ENCODE results near the gene TNFRSF19. TPM values are rescaled to one million over a fixed set of nuclear protein-coding genes. Genes with fewer than 3 reads are reported as not detected.

Gene TNFRSF19
- total and polyA plus RNA-seq, 2 of the 13 experiments (the other 11 are each of a cell fraction or from before 2014, with no cell fraction given): 75.3 to 77.7 TPM

DNA sequence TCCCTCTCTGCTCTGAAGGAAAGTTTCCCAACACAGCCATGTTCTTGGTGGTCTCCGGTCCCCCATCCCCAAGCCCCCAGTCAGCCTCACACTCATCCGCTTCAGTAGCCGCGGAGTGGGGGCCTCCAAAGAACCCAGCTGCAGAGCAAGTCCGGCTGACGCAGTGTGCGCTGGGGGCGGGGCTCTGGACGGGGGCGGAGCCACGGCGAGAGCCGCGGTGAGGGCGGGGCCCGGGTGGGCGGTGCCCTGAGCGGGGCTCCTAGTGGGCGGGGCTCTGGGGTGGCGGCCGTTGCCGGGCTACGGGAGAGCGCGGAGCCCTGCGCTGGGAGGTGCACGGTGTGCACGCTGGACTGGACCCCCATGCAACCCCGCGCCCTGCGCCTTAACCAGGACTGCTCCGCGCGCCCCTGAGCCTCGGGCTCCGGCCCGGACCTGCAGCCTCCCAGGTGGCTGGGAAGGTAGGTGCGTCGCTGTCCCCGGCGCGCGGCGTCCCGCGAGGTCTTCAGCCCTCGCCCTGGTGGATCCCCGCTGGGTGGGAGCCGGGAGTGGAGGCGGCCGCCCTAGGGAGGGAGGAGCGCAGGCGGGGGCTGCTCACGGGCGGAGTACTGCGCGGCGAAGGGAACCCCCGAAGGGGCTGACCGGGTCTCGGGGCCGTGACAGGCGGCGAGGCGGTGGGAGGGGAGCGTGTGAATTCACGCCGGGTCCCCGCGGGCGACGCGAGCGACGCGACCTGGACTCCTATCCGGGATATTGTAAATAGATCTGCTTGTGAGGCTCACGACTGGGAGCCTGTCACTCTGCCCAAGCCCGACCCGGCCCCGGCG, 9.1 kb downstream of the TNFRSF19 start (continued):
- 0 out of 2 replicates have a peak, but pooled peaks have one; percentile 32 for TF ChIP-seq ZSCAN29 (CRISPR knock-in tag; conservative IDR thresholded peaks at IDR 0.05)
- peak; percentile 68 for TF ChIP-seq KAT7 (CRISPR knock-in tag; IDR thresholded peaks at IDR 0.05; ENCODE audit: borderline replicate concordance)
- TF ChIP-seq, protein P1, sequence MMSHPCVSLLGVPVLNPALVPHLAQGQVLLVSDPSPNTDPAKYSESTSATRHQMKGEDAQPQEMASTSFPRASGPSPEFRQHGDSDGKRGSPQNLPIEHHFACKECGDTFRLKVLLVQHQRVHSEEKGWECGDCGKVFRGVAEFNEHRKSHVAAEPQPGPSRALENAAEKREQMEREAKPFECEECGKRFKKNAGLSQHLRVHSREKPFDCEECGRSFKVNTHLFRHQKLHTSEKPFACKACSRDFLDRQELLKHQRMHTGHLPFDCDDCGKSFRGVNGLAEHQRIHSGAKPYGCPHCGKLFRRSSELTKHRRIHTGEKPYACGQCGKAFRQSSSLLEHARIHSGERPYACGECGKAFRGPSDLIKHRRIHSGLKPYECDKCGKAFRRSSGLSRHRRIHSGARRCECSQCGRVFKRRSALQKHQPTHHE (CRISPR knock-in tag; IDR thresholded peaks at IDR 0.05; ENCODE audit: borderline replicate concordance): 0 out of 2 replicates have a peak, but pooled peaks have one; percentile 35
- TF ChIP-seq RFXAP (CRISPR knock-in tag; IDR thresholded peaks at IDR 0.05; ENCODE audit: borderline replicate concordance): 0 out of 2 replicates have a peak, but pooled peaks have one; percentile 13
- peak; percentile 45; the same call in 1 of the 2 replicates for TF ChIP-seq MEIS1 (CRISPR knock-in tag; IDR thresholded peaks at IDR 0.05; ENCODE audit: borderline replicate concordance)
- no peak for TF ChIP-seq TCF12 (IDR thresholded peaks at IDR 0.05)
- no peak for TF ChIP-seq TCF12 (CRISPR knock-in tag; IDR thresholded peaks at IDR 0.05)
- TF ChIP-seq ZNF501 (CRISPR knock-in tag; IDR thresholded peaks at IDR 0.05): peak; percentile 95
- peak; percentile 6 for TF ChIP-seq SKI (IDR thresholded peaks at IDR 0.05; ENCODE audit: partially characterized antibody)
- TF ChIP-seq, protein P2, sequence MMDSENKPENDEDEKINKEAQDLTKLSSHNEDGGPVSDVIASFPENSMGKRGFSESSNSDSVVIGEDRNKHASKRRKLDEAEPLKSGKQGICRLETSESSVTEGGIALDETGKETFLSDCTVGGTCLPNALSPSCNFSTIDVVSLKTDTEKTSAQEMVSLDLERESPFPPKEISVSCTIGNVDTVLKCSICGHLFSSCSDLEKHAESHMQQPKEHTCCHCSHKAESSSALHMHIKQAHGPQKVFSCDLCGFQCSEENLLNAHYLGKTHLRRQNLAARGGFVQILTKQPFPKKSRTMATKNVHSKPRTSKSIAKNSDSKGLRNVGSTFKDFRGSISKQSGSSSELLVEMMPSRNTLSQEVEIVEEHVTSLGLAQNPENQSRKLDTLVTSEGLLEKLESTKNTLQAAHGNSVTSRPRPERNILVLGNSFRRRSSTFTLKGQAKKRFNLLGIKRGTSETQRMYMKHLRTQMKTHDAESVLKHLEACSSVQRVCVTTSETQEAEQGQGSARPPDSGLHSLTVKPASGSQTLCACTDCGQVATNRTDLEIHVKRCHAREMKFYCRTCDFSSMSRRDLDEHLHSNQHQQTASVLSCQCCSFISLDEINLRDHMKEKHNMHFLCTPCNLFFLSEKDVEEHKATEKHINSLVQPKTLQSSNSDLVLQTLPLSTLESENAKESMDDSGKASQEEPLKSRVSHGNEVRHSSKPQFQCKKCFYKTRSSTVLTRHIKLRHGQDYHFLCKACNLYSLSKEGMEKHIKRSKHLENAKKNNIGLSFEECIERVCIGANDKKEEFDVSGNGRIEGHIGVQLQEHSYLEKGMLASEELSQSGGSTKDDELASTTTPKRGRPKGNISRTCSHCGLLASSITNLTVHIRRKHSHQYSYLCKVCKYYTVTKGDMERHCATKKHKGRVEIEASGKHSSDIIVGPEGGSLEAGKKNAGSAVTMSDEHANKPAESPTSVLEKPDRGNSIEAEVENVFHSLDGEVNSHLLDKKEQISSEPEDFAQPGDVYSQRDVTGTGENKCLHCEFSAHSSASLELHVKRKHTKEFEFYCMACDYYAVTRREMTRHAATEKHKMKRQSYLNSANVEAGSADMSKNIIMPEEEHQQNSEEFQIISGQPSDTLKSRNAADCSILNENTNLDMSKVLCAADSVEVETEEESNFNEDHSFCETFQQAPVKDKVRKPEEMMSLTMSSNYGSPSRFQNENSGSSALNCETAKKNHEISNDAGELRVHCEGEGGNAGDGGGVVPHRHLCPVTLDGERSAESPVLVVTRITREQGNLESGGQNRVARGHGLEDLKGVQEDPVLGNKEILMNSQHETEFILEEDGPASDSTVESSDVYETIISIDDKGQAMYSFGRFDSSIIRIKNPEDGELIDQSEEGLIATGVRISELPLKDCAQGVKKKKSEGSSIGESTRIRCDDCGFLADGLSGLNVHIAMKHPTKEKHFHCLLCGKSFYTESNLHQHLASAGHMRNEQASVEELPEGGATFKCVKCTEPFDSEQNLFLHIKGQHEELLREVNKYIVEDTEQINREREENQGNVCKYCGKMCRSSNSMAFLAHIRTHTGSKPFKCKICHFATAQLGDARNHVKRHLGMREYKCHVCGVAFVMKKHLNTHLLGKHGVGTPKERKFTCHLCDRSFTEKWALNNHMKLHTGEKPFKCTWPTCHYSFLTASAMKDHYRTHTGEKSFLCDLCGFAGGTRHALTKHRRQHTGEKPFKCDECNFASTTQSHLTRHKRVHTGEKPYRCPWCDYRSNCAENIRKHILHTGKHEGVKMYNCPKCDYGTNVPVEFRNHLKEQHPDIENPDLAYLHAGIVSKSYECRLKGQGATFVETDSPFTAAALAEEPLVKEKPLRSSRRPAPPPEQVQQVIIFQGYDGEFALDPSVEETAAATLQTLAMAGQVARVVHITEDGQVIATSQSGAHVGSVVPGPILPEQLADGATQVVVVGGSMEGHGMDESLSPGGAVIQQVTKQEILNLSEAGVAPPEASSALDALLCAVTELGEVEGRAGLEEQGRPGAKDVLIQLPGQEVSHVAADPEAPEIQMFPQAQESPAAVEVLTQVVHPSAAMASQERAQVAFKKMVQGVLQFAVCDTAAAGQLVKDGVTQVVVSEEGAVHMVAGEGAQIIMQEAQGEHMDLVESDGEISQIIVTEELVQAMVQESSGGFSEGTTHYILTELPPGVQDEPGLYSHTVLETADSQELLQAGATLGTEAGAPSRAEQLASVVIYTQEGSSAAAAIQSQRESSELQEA (CRISPR knock-in tag; IDR thresholded peaks at IDR 0.05; ENCODE audit: not compliant biosample characterization): no peak
- no peak for TF ChIP-seq CHCHD3 (CRISPR knock-in tag; IDR thresholded peaks at IDR 0.05)
- TF ChIP-seq BORCS8-MEF2B (CRISPR knock-in tag; IDR thresholded peaks at IDR 0.05): no peak
- TF ChIP-seq ZBTB7A (CRISPR knock-in tag; IDR thresholded peaks at IDR 0.05): no peak
- TF ChIP-seq CREB1 (IDR thresholded peaks at IDR 0.05): no peak
- TF ChIP-seq CREB1 (CRISPR knock-in tag; IDR thresholded peaks at IDR 0.05): no peak
- no peak for TF ChIP-seq ESRRA (CRISPR knock-in tag; IDR thresholded peaks at IDR 0.05; ENCODE audit: low read depth)
- TF ChIP-seq PRMT3 (CRISPR knock-in tag; IDR thresholded peaks at IDR 0.05; ENCODE audit: borderline replicate concordance, low read depth): peak; percentile 16; the same call in 1 of the 2 replicates
- no peak for TF ChIP-seq ZBTB1 (CRISPR knock-in tag; IDR thresholded peaks at IDR 0.05; ENCODE audit: borderline replicate concordance)
- no peak for TF ChIP-seq JUND (CRISPR knock-in tag; IDR thresholded peaks at IDR 0.05)
- TF ChIP-seq PHB2 (IDR thresholded peaks at IDR 0.05; ENCODE audit: partially characterized antibody): no peak
